ENCODE results near the gene WDR81.

Gene WDR81

DNA sequence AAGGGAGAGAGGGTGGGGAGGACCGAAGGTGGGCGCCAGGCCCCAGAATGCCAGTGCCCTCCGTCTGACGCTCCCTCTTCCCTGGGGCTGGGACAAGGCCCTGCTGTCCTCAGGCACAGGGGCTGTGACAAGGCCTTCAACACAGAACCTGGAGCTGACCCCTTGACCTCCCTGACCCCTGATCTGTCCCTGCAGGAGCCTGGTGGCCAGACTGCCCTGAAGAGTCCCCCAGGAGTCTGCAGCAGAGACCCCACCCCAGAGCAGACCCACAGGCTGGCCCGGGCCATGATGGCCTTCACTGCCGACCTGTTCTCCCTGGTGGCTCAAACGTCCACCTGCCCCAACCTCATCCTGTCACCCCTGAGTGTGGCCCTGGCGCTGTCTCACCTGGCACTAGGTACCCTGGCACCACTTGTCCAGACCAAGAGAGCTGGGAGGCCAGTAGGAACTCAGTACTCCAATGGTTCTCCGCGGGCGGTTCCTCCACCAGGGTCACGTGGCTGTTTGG lies 21.1 kb downstream of the WDR81 start:
- Histone ChIP-seq H3F3A (ENCODE audit: control insufficient read depth, insufficient read depth) (no peaks in the 10 kb centered on the region), H3K4me1 (ENCODE audit: control insufficient read depth, low read length) (no peaks in the 10 kb centered on the region), H4K20me1 (ENCODE audit: control insufficient read depth, insufficient read depth, low read depth, low read length) (no peaks in the 10 kb centered on the region), H3K27me3 (ENCODE audit: control insufficient read depth, low read length) (no peaks in the 10 kb centered on the region), H3K27ac (ENCODE audit: low read depth, low read length) (no peak overlapping the region), H3K79me2 (ENCODE audit: control insufficient read depth, low read length) (no peaks in the 10 kb centered on the region), H3K4me3 (ENCODE audit: low read length) (no peak overlapping the region), H3K9me2 (replicated peaks; ENCODE audit: control insufficient read depth, low read length) (no peaks in the 10 kb centered on the region), H3K36me3 (ENCODE audit: control insufficient read depth, low read length) (no peaks in the 10 kb centered on the region), H3K4me2 (ENCODE audit: low read length) (no peak overlapping the region), H3K9me3 (ENCODE audit: control insufficient read depth, insufficient read depth, low read length) (no peaks in the 10 kb centered on the region)
- TF ChIP-seq, protein P1, sequence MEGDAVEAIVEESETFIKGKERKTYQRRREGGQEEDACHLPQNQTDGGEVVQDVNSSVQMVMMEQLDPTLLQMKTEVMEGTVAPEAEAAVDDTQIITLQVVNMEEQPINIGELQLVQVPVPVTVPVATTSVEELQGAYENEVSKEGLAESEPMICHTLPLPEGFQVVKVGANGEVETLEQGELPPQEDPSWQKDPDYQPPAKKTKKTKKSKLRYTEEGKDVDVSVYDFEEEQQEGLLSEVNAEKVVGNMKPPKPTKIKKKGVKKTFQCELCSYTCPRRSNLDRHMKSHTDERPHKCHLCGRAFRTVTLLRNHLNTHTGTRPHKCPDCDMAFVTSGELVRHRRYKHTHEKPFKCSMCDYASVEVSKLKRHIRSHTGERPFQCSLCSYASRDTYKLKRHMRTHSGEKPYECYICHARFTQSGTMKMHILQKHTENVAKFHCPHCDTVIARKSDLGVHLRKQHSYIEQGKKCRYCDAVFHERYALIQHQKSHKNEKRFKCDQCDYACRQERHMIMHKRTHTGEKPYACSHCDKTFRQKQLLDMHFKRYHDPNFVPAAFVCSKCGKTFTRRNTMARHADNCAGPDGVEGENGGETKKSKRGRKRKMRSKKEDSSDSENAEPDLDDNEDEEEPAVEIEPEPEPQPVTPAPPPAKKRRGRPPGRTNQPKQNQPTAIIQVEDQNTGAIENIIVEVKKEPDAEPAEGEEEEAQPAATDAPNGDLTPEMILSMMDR (IDR thresholded peaks at IDR 0.05; ENCODE audit: low read depth, low read length, poor library complexity, severe bottlenecking), result no peak
- TF ChIP-seq EZH2phosphoT487 (IDR thresholded peaks at IDR 0.05; ENCODE audit: borderline replicate concordance, low read length), result no peak

DNA sequence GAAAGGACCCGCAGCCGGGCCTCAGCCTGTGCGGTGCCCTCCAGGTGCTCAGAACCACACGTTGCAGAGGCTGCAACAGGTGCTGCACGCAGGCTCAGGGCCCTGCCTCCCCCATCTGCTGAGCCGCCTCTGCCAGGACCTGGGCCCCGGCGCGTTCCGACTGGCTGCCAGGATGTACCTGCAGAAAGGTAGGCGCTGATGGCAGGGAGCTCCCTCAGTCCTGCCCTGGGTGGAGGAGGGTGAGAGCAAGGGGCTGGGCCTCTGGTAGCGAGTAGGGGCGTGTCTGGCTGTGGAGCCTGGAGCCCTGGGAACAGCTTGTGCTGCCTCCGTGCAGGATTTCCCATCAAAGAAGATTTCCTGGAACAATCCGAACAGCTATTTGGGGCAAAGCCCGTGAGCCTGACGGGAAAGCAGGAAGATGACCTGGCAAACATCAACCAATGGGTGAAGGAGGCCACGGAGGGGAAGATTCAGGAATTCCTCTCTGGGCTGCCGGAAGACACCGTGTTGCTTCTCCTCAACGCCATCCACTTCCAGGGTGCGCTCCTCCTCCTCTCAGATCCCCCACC lies 22.6 kb downstream of the WDR81 start:
- Histone ChIP-seq H3K4me2 (ENCODE audit: low read length) (no peak overlapping the region), H3F3A (ENCODE audit: control insufficient read depth, insufficient read depth) (no peaks in the 10 kb centered on the region), H3K36me3 (ENCODE audit: control insufficient read depth, low read length) (no peaks in the 10 kb centered on the region), H3K79me2 (ENCODE audit: control insufficient read depth, low read length) (no peaks in the 10 kb centered on the region), H3K9me2 (replicated peaks; ENCODE audit: control insufficient read depth, low read length) (no peaks in the 10 kb centered on the region), H3K4me3 (ENCODE audit: low read length) (no peak overlapping the region), H3K27me3 (ENCODE audit: control insufficient read depth, low read length) (no peaks in the 10 kb centered on the region), H4K20me1 (ENCODE audit: control insufficient read depth, insufficient read depth, low read depth, low read length) (no peaks in the 10 kb centered on the region), H3K9me3 (ENCODE audit: control insufficient read depth, insufficient read depth, low read length) (no peaks in the 10 kb centered on the region), H3K4me1 (ENCODE audit: control insufficient read depth, low read length) (peaks cover 4% of the 10 kb centered on the region), H3K27ac (ENCODE audit: low read depth, low read length) (no peak overlapping the region)
- TF ChIP-seq EZH2phosphoT487 (IDR thresholded peaks at IDR 0.05; ENCODE audit: borderline replicate concordance, low read length), result no peak
- TF ChIP-seq, protein P1 (IDR thresholded peaks at IDR 0.05; ENCODE audit: low read depth, low read length, poor library complexity, severe bottlenecking), result no peak

DNA sequence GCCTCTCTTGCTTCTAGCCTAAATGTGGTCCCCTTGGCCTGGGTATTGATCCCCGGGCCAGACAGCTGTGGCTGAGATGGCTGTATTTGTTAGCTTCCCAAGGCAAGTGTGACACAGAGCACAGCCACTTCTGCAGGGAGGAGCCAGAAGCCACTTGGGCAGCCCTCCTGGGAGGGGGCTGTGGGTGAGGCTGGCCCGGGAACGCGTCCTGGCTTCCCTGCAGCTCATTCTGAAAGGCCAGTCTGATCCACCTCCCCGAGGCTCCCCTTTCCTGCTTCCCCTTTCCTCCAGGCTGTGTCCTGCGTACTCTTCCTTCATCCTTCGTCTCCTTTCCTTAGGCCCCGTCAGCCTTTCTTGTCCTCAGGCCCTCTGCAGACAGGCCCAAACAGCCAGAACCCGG lies 26.1 kb downstream of the WDR81 start:
- Histone ChIP-seq H4K20me1 (ENCODE audit: control insufficient read depth, insufficient read depth, low read depth, low read length) (no peaks in the 10 kb centered on the region), H3K36me3 (ENCODE audit: control insufficient read depth, low read length) (no peaks in the 10 kb centered on the region), H3K27ac (ENCODE audit: low read depth, low read length) (no peak overlapping the region), H3K79me2 (ENCODE audit: control insufficient read depth, low read length) (no peaks in the 10 kb centered on the region), H3K4me1 (ENCODE audit: control insufficient read depth, low read length) (peaks cover 15% of the 10 kb centered on the region), H3K27me3 (ENCODE audit: control insufficient read depth, low read length) (no peaks in the 10 kb centered on the region), H3F3A (ENCODE audit: control insufficient read depth, insufficient read depth) (no peaks in the 10 kb centered on the region), H3K9me2 (replicated peaks; ENCODE audit: control insufficient read depth, low read length) (no peaks in the 10 kb centered on the region), H3K4me2 (ENCODE audit: low read length) (no peak overlapping the region), H3K9me3 (ENCODE audit: control insufficient read depth, insufficient read depth, low read length) (no peaks in the 10 kb centered on the region), H3K4me3 (ENCODE audit: low read length) (no peak overlapping the region)
- TF ChIP-seq, protein P1 (IDR thresholded peaks at IDR 0.05; ENCODE audit: low read depth, low read length, poor library complexity, severe bottlenecking), result no peak
- no peak for TF ChIP-seq EZH2phosphoT487 (IDR thresholded peaks at IDR 0.05; ENCODE audit: borderline replicate concordance, low read length)

Measured in DOHH2 (cell line).